K562 (cell line): ENCODE results near the gene DCP2. TPM values are rescaled to one million over a fixed set of nuclear protein-coding genes. Genes with fewer than 3 reads are reported as not detected.

ENCODE experiments used
- ARID1B ChIP-seq: fragments of 450-650 bp; IDR thresholded peaks from 2 replicates; pipeline ENCODE4 v1.6.1; 2016; ENCODE audit warnings: antibody characterized with exemption, mild to moderate bottlenecking, inconsistent platforms
- HDAC2 ChIP-seq: fragments of 450-650 bp; IDR thresholded peaks from 2 replicates; pipeline ENCODE4 v1.6.1; 2016; ENCODE audit warnings: mild to moderate bottlenecking
- HNRNPL ChIP-seq: fragments of 200-400 bp; formaldehyde crosslinking; IDR thresholded peaks from 2 replicates; pipeline ENCODE4 v1.6.1; 2017; ENCODE audit warnings: low read depth, mild to moderate bottlenecking, low read length
- JUNB ChIP-seq: fragments of 450-650 bp; formaldehyde crosslinking; conservative IDR thresholded peaks from 2 replicates; pipeline ENCODE4 v1.4.0; 2020; ENCODE audit warnings: mild to moderate bottlenecking
- MCM7 ChIP-seq, 2 experiments: fragments of 450-650 bp; IDR thresholded peaks; 2 replicates each; pipeline ENCODE4 v1.6.1; 2016 to 2018
- MEIS2 ChIP-seq: fragments of 450-650 bp; IDR thresholded peaks from 2 replicates; pipeline ENCODE4 v1.6.1; 2014; ENCODE audit warnings: mild to moderate bottlenecking; ENCODE audit not compliant: partially characterized antibody
- NCOA4 ChIP-seq: fragments of 450-650 bp; IDR thresholded peaks from 2 replicates; pipeline ENCODE4 v1.6.1; 2018; ENCODE audit warnings: mild to moderate bottlenecking; ENCODE audit not compliant: partially characterized antibody
- PKNOX1 ChIP-seq: fragments of 450-650 bp; IDR thresholded peaks from 2 replicates; pipeline ENCODE4 v1.6.1; 2016
- POLR2G ChIP-seq: fragments of 200-400 bp; formaldehyde crosslinking; IDR thresholded peaks from 2 replicates; pipeline ENCODE4 v1.6.1; 2017; ENCODE audit warnings: low read depth, mild to moderate bottlenecking, antibody characterized with exemption, low read length, moderate library complexity
- SIX5 ChIP-seq, 2 experiments: IDR thresholded peaks; 2 replicates each; pipeline ENCODE4 v1.6.1; 2011; ENCODE audit warnings: low read length in 2 of 2, borderline replicate concordance in 1 of 2, low read depth in 1 of 2, mild to moderate bottlenecking in 1 of 2, moderate library complexity in 1 of 2; ENCODE audit not compliant: insufficient read depth in 1 of 2
- TCFL5 ChIP-seq: fragments of 250-450 bp; sonication (Bioruptor Pico); conservative IDR thresholded peaks from 2 replicates; pipeline ENCODE4 v1.6.1; 2021; ENCODE audit warnings: mild to moderate bottlenecking, moderate library complexity, matching md5 sums
- XRCC3 ChIP-seq: fragments of 450-650 bp; IDR thresholded peaks from 2 replicates; pipeline ENCODE4 v1.6.1; 2017; ENCODE audit warnings: mild to moderate bottlenecking, moderate library complexity
- ZNF184 ChIP-seq: sonication (generic); formaldehyde crosslinking; IDR thresholded peaks from 2 replicates; pipeline ENCODE4 v1.5.0; 2020; ENCODE audit warnings: missing genetic modification reagents
- ZNF644 ChIP-seq: fragments of 200-800 bp; sonication (Bioruptor generic); IDR thresholded peaks from 2 replicates; pipeline ENCODE4 v1.6.1; 2016; ENCODE audit warnings: low read depth, missing genetic modification characterization, missing compliant biosample characterization
- ZNF780A ChIP-seq: fragments of 250-450 bp; sonication (Bioruptor Pico); IDR thresholded peaks from 2 replicates; pipeline ENCODE4 v1.5.0; 2021; ENCODE audit warnings: mild to moderate bottlenecking
- polyA plus RNA-seq, 8 experiments: library from polyadenylated mRNA; depleted of rRNA in 4 of 8; stranded (reverse) in 5 of 8; unstranded in 3 of 8; fragments of >200 nt; fragmentation: Nextera tagmentation in 2 of 8; fragmentation: Illumina TruSeq in 1 of 8; extraction: Ambion mirVana in 2 of 8; extraction: Trizol in 1 of 8; gene quantifications; 2 replicates each; pipeline versions ENCODE4 v1.2.1 to v1.2.3, GENCODE V29; 2011 to 2014; ENCODE audit warnings: inconsistent platforms in 1 of 8, missing spikeins in 1 of 8
- total RNA-seq, 7 experiments: library from RNA; depleted of rRNA in 6 of 7; stranded (reverse); fragments of >200 nt in 6 of 7; fragmentation: Illumina TruSeq in 2 of 7; extraction: Trizol in 2 of 7; gene quantifications; 2 replicates each; pipeline versions ENCODE4 v1.2.1 to v1.2.3, GENCODE V29; 2011 to 2021; ENCODE audit warnings: low replicate concordance in 1 of 7
- TF ChIP-seq, protein P1 (sequence below), 2 experiments: fragments of 450-650 bp in 1 of 2; sonication (generic) in 1 of 2; formaldehyde crosslinking in 1 of 2; IDR thresholded peaks; 2 replicates each; pipeline versions ENCODE4 v1.7.1 to v1.9.0; 2016 to 2022; ENCODE audit warnings: inconsistent platforms in 1 of 2, mild to moderate bottlenecking in 1 of 2, missing genetic modification reagents in 1 of 2

Gene DCP2
- total and polyA plus RNA-seq, 9 of the 15 experiments (the other 6 are each of a cell fraction or from before 2014, with no cell fraction given), result 25.9 to 109 (median 46.7) TPM

DNA sequence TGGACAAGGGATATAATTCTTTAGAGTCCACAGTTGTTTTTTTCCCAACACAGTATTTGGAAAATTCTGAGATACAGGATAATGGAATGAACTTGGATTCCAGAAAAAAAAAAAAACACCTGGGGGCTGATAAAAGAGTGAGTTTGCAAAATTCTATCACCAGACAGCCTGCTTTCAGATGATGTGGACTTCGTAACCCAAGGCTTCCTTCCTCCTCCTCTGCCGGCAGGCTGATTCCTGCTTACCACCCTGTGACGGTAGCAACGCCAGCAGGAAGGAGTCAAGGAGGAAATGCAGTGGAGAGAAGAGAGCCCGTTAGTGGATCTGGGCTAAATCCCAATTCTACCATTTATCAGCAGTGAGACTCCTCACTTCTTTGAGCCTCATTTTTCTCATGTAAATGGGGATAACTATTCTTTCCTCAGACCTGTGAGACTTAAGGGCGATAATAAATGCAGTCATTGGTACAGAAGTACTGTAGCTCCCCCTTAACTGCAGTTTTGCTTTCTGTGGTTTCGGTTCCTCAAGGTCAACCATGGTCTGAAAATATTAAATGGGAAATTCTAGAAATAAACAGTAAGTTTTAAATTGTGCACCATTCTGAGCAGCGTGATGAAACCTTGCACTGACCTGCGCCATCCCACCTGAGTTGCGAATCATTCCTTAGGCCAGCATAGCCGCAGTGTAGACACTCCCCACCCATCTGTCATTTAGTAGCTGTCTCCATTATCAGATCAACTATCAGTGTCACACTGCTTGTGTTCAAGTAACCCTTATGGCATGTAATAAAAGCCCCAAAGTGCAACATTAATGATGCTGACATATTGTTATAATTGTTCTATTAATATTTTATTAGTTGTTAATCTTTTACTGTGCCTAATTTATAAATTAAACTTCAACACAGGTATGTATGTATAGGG lies 71.4 kb downstream of the DCP2 start (continued):
- no peak for TF ChIP-seq HNRNPL
- no peak for TF ChIP-seq POLR2G
- peak; percentile 85 for TF ChIP-seq MEIS2
- no peak for TF ChIP-seq NCOA4
- TF ChIP-seq JUNB, result no peak
- TF ChIP-seq ZNF780A (CRISPR knock-in tag), result no peak
- 0 out of 2 replicates have a peak, but pooled peaks have one; percentile 47 for TF ChIP-seq ARID1B
- no peak for TF ChIP-seq MCM7 (IDR thresholded peaks at IDR 0.05)
- TF ChIP-seq ZNF644, result no peak
- TF ChIP-seq ZNF184 (CRISPR knock-in tag), result no peak
- no peak for TF ChIP-seq TCFL5 (CRISPR knock-in tag)
- TF ChIP-seq XRCC3, result no peak
- TF ChIP-seq PKNOX1, result peak; percentile 73
- TF ChIP-seq SIX5 (IDR thresholded peaks at IDR 0.05; ENCODE audit: borderline replicate concordance in 1 of 2, insufficient read depth in 1 of 2, low read depth in 1 of 2, low read length in 2 of 2), result no peak
- 0 out of 2 replicates have a peak, but pooled peaks have one; percentile 9 for TF ChIP-seq HDAC2
- TF ChIP-seq, protein P1, sequence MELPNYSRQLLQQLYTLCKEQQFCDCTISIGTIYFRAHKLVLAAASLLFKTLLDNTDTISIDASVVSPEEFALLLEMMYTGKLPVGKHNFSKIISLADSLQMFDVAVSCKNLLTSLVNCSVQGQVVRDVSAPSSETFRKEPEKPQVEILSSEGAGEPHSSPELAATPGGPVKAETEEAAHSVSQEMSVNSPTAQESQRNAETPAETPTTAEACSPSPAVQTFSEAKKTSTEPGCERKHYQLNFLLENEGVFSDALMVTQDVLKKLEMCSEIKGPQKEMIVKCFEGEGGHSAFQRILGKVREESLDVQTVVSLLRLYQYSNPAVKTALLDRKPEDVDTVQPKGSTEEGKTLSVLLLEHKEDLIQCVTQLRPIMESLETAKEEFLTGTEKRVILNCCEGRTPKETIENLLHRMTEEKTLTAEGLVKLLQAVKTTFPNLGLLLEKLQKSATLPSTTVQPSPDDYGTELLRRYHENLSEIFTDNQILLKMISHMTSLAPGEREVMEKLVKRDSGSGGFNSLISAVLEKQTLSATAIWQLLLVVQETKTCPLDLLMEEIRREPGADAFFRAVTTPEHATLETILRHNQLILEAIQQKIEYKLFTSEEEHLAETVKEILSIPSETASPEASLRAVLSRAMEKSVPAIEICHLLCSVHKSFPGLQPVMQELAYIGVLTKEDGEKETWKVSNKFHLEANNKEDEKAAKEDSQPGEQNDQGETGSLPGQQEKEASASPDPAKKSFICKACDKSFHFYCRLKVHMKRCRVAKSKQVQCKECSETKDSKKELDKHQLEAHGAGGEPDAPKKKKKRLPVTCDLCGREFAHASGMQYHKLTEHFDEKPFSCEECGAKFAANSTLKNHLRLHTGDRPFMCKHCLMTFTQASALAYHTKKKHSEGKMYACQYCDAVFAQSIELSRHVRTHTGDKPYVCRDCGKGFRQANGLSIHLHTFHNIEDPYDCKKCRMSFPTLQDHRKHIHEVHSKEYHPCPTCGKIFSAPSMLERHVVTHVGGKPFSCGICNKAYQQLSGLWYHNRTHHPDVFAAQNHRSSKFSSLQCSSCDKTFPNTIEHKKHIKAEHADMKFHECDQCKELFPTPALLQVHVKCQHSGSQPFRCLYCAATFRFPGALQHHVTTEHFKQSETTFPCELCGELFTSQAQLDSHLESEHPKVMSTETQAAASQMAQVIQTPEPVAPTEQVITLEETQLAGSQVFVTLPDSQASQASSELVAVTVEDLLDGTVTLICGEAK (IDR thresholded peaks at IDR 0.05), result peak; percentile 13; the same call in 1 of the 2 replicates
- TF ChIP-seq, protein P1 (CRISPR knock-in tag; IDR thresholded peaks at IDR 0.05), result no peak
